ENCODE results near the gene CTNNA3.

- TF ChIP-seq CTCF (conservative IDR thresholded peaks at IDR 0.05; ENCODE audit: low read depth, low read length) (no peak), POLR2A (IDR thresholded peaks at IDR 0.05; ENCODE audit: low read depth, low read length) (no peak), SMC3 (IDR thresholded peaks at IDR 0.05; ENCODE audit: low read depth, low read length) (no peak), ELK1 (IDR thresholded peaks at IDR 0.05; ENCODE audit: borderline replicate concordance, low read depth, low read length) (no peak), RAD21 (IDR thresholded peaks at IDR 0.05; ENCODE audit: low read length) (no peak), USF2 (IDR thresholded peaks at IDR 0.05; ENCODE audit: low read depth, low read length) (no peak), MAFK (IDR thresholded peaks at IDR 0.05; ENCODE audit: low read depth, low read length) (no peak), CEBPB (IDR thresholded peaks at IDR 0.05; ENCODE audit: low read depth, low read length) (no peak), RCOR1 (IDR thresholded peaks at IDR 0.05; ENCODE audit: insufficient replicate concordance, low read length) (no peak)
Observed at GRCh38 chr10:67043041-67043440, 653.0 kb downstream of the CTNNA3 start.
